Body of pancreas (tissue), 4 donors: Measurements from ENCODE around the gene SELENOT. TPM values are rescaled to one million over a fixed set of nuclear protein-coding genes. Genes with fewer than 3 reads are reported as not detected.
"Not testable (repeated sequence)": the region's sequence is repeated elsewhere in the genome, so short reads cannot be mapped to it uniquely, and the experiment has no call there.

ENCODE experiments used
- ATAC-seq: fragments of 150-250 bp; one replicate; pipeline ENCODE4 v1.9.1; 2016
- DNase-seq, 4 donors: peaks; one replicate each; pipeline ENCODE4 v3.0.0-alpha.2; 2019
- H3K27ac ChIP-seq, 4 donors: fragments of 200-600 bp; sonication (generic); 1 replicate in 3 of 4; 2 replicates in 1 of 4; pipeline versions ENCODE4 v1.5.1 to v1.6.1; 2016 to 2019; ENCODE audit warnings: mild to moderate bottlenecking in 1 of 4, mixed read lengths in 1 of 4, moderate library complexity in 1 of 4
- H3K27me3 ChIP-seq, 2 donors: fragments of 200-600 bp; sonication (generic); one replicate each; pipeline ENCODE4 v1.6.0; 2016; ENCODE audit warnings: mild to moderate bottlenecking in 1 of 2
- H3K36me3 ChIP-seq, 2 donors: fragments of 200-600 bp; sonication (generic); replicated peaks in 1 of 2; 2 replicates each; pipeline ENCODE4 v1.5.1; 2016; ENCODE audit warnings: low read depth in 2 of 2; ENCODE audit not compliant: insufficient read depth in 1 of 2
- H3K4me1 ChIP-seq: fragments of 200-600 bp; sonication (generic); one replicate; pipeline ENCODE4 v1.6.0; 2016
- H3K4me3 ChIP-seq, 2 donors: fragments of 200-600 bp; sonication (generic); 1 replicate in 1 of 2; 2 replicates in 1 of 2; pipeline ENCODE4 v1.5.1; 2016 to 2019
- H3K9me3 ChIP-seq, 3 donors: fragments of 200-600 bp; sonication (generic); 1 replicate in 2 of 3; 2 replicates in 1 of 3; pipeline ENCODE4 v1.5.1; 2016
- CTCF ChIP-seq, 7 experiments: fragments of 450-650 bp in 4 of 7; fragments of 200-600 bp in 3 of 7; sonication (generic) in 3 of 7; IDR thresholded peaks; one replicate each; pipeline ENCODE4 v1.5.1; 2016 to 2019; ENCODE audit warnings: antibody characterized with exemption in 7 of 7
- POLR2A ChIP-seq, 3 donors: fragments of 450-650 bp; IDR thresholded peaks; one replicate each; pipeline ENCODE4 v1.6.1; 2016; ENCODE audit warnings: antibody characterized with exemption in 3 of 3, mild to moderate bottlenecking in 2 of 3
- WGBS, 2 donors: methylation state at CpG; one replicate each; pipeline ENCODE4 v1.1.5; 2017; 5-methylcytosine and 5-hydroxymethylcytosine counted together
- intact Hi-C: fragments of 100-400 bp; cut with DNase I; formaldehyde crosslinking; loops from one replicate; pipeline ENCODE4 v1.15.1; 2023
- total RNA-seq, 2 donors: library from RNA; depleted of rRNA; stranded (reverse); fragments of >200 nt; gene quantifications; one replicate each; pipeline ENCODE4 v1.1.0, GENCODE V29; 2016

SELENOT gene
- total RNA-seq, 2 donors from 2014 or later, result 20.2 to 21.4 TPM

GRCh38 chr3:150620002-150620689 is 17.0 kb downstream of the SELENOT start:
- no peak overlapping the region for H3K27ac ChIP-seq
- intact Hi-C loops, result no loop called here
- ATAC-seq, result no peak
- WGBS, 2 donors, result 74 to 86% methylated on average over 7 of the region's 7 CpGs
- H3K9me3 ChIP-seq, result no peaks in the 10 kb centered on the region
- DNase-seq, result no peak
- no peaks in the 10 kb centered on the region for H3K27me3 ChIP-seq
- no peaks in the 10 kb centered on the region for H3K4me1 ChIP-seq
- no peak overlapping the region for H3K4me3 ChIP-seq
- no peaks in the 10 kb centered on the region for H3K36me3 ChIP-seq
- TF ChIP-seq CTCF (IDR thresholded peaks at IDR 0.05), result no peak
- no peak for TF ChIP-seq POLR2A (IDR thresholded peaks at IDR 0.05)

- H3K27me3 ChIP-seq, ATAC-seq, H3K27ac ChIP-seq, H3K4me1 ChIP-seq, DNase-seq, H3K9me3 ChIP-seq, intact Hi-C loops, H3K4me3 ChIP-seq: not testable (repeated sequence)
- peaks cover 3 to 16% of the 10 kb centered on the region in 2 donors for H3K36me3 ChIP-seq
These were observed 19.8 kb downstream of the SELENOT start for GRCh38 chr3:150622955-150623354.

- H3K27me3 ChIP-seq, result no peaks in the 10 kb centered on the region
- H3K4me1 ChIP-seq, result no peaks in the 10 kb centered on the region
- 100% methylated on average over 1 of the region's 1 CpG for WGBS, 2 donors
- peaks cover 3 to 16% of the 10 kb centered on the region in 2 donors for H3K36me3 ChIP-seq
- no peak overlapping the region for H3K4me3 ChIP-seq
- H3K27ac ChIP-seq, result no peak overlapping the region
- DNase-seq (no peak), ATAC-seq (no peak)
- TF ChIP-seq POLR2A (IDR thresholded peaks at IDR 0.05) (no peak), CTCF (IDR thresholded peaks at IDR 0.05) (no peak)
- intact Hi-C loops, result no loop called here
- H3K9me3 ChIP-seq, result no peaks in the 10 kb centered on the region
These were observed 20.8 kb downstream of the SELENOT start for GRCh38 chr3:150623945-150624344.

- 100% methylated on average over 2 of the region's 2 CpGs for WGBS, 2 donors
- H3K27ac ChIP-seq, result no peak overlapping the region
- DNase-seq (no peak), ATAC-seq (no peak)
- H3K36me3 ChIP-seq, result peaks cover 3 to 16% of the 10 kb centered on the region in 2 donors
- H3K4me1 ChIP-seq, result no peaks in the 10 kb centered on the region
- intact Hi-C loops, result no loop called here
- H3K27me3 ChIP-seq, result no peaks in the 10 kb centered on the region
- H3K9me3 ChIP-seq, result no peaks in the 10 kb centered on the region
- H3K4me3 ChIP-seq, result no peak overlapping the region
- no peak for TF ChIP-seq POLR2A (IDR thresholded peaks at IDR 0.05)
- TF ChIP-seq CTCF (IDR thresholded peaks at IDR 0.05), result no peak
These were observed 23.2 kb downstream of the SELENOT start for GRCh38 chr3:150626148-150626930.

GRCh38 chr3:150627557-150627956 is 24.4 kb downstream of the SELENOT start:
- Histone ChIP-seq H3K27me3 (no peaks in the 10 kb centered on the region), H3K4me3 (no peak overlapping the region), H3K27ac (no peak overlapping the region), H3K4me1 (no peaks in the 10 kb centered on the region), H3K9me3 (no peaks in the 10 kb centered on the region), H3K36me3 (peaks cover 3 to 16% of the 10 kb centered on the region in 2 donors)
- intact Hi-C loops, result no loop called here
- TF ChIP-seq CTCF (IDR thresholded peaks at IDR 0.05), result no peak
- TF ChIP-seq POLR2A (IDR thresholded peaks at IDR 0.05), result no peak
- 70 to 78% methylated on average over 2 of the region's 2 CpGs for WGBS, 2 donors
- no peak for DNase-seq
- ATAC-seq, result no peak
